Thymus (tissue), 11 donors: ENCODE data around the gene NDUFS2. TPM values are rescaled to one million over a fixed set of nuclear protein-coding genes. Genes with fewer than 3 reads are reported as not detected.

ENCODE experiments used
- DNase-seq, 9 donors: peaks; one replicate each; pipeline ENCODE4 v3.0.0-alpha.2; 2013; ENCODE audit warnings: low spot score in 9 of 9, low read depth in 6 of 9, missing footprints in 1 of 9
- H3K27ac ChIP-seq, 2 donors: one replicate each; pipeline ENCODE4 v1.5.1; 2013; ENCODE audit warnings: control low read depth in 1 of 2, low read depth in 1 of 2, low read length in 1 of 2, mild to moderate bottlenecking in 1 of 2, moderate library complexity in 1 of 2
- H3K27me3 ChIP-seq, 2 donors: one replicate each; pipeline ENCODE4 v1.5.1; 2013; ENCODE audit warnings: low read length in 1 of 2; ENCODE audit not compliant: control insufficient read depth in 2 of 2, insufficient read depth in 1 of 2
- H3K36me3 ChIP-seq, 2 donors: one replicate each; pipeline ENCODE4 v1.5.1; 2013; ENCODE audit warnings: low read length in 1 of 2, mild to moderate bottlenecking in 1 of 2, moderate library complexity in 1 of 2; ENCODE audit not compliant: control insufficient read depth in 2 of 2, insufficient read depth in 2 of 2
- H3K4me1 ChIP-seq, 2 donors: one replicate each; pipeline ENCODE4 v1.5.1; 2013; ENCODE audit warnings: low read length in 2 of 2; ENCODE audit not compliant: control insufficient read depth in 2 of 2, insufficient read depth in 2 of 2
- H3K4me3 ChIP-seq, 2 donors: one replicate each; pipeline ENCODE4 v1.5.1; 2013; ENCODE audit warnings: low read length in 2 of 2, control low read depth in 1 of 2, mild to moderate bottlenecking in 1 of 2
- H3K9me3 ChIP-seq, 2 donors: one replicate each; pipeline ENCODE4 v1.5.1; 2013; ENCODE audit warnings: low read length in 1 of 2, mild to moderate bottlenecking in 1 of 2; ENCODE audit not compliant: control insufficient read depth in 2 of 2, insufficient read depth in 1 of 2
- WGBS: extraction: QIAGEN DNeasy Blood & Tissue Kit; methylation state at CpG from one replicate; pipeline ENCODE4 v1.1.7; 2013; 5-methylcytosine and 5-hydroxymethylcytosine counted together
- polyA plus RNA-seq: library from polyadenylated mRNA; stranded (reverse); fragments of 200-250 nt; gene quantifications from one replicate; pipeline ENCODE4 v1.2.3, GENCODE V29; 2013
- total RNA-seq: library from RNA; stranded (reverse); fragments of 120-200 nt; gene quantifications from one replicate; pipeline ENCODE4 v1.2.4, GENCODE V29; 2013
- donor health status: healthy.

The NDUFS2 gene
- total and polyA plus RNA-seq, 2 donors, result 39.9 to 67.7 TPM

DNA sequence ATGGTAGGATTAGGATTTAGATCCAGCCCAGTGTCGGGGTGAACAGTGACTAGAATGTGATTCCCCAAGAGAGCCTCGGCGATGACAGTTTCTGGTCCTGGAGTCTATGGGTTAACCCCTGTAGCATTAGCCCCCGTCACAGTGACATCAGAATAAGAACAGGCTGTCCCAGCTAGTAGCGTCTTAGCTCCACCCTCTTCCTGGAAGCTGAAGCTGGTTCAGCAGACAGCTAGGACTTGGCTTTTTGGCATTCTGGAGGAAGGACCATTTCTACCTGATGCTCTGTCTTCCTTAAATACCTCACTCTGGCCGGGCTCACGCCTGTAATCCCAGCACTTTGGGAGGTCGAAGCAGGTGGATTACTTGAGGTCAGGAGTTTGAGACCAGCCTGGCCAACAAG lies 5.0 kb downstream of the NDUFS2 start:
- H3K36me3 ChIP-seq, result peaks cover 52 to 63% of the 10 kb centered on the region in 2 donors
- no peak overlapping the region for H3K27ac ChIP-seq
- peaks cover 12 to 13% of the 10 kb centered on the region in 2 donors for H3K4me1 ChIP-seq
- H3K27me3 ChIP-seq, result no peaks in the 10 kb centered on the region
- H3K4me3 ChIP-seq, result no peak overlapping the region
- 94% methylated on average over 8 of the region's 8 CpGs for WGBS
- H3K9me3 ChIP-seq, result no peaks in the 10 kb centered on the region
- DNase-seq, result no peak

DNA sequence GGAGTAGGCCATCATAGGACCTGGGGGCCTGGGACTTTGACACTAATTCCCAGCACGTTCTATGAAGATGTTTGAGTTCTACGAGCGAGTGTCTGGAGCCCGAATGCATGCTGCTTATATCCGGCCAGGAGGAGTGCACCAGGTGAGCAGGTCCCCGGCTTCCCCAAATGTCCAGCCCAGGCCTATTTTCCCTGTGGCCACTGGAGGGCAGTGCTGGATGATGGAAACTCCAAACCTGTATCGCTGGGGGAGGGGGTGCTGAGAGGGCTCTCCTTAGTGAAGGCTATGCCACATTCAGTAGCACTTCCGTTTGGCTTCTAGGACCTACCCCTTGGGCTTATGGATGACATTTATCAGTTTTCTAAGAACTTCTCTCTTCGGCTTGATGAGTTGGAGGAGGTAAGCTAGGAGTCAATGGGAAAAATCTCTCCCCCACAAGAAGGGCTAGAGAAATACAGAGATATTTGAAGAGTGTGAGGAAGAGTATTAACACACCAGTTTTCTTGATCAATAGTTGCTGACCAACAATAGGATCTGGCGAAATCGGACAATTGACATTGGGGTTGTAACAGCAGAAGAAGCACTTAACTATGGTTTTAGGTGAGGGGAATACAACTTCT lies 7.7 kb downstream of the NDUFS2 start:
- peak in 5 of 9 donors; percentile 40 to 78 (median 53) for DNase-seq
- 68% methylated on average over 11 of the region's 11 CpGs for WGBS
- no peaks in the 10 kb centered on the region for H3K27me3 ChIP-seq
- no peaks in the 10 kb centered on the region for H3K9me3 ChIP-seq
- H3K27ac ChIP-seq, result no peak overlapping the region
- peaks cover 0 to 6% of the 10 kb centered on the region in 2 donors for H3K4me1 ChIP-seq
- H3K36me3 ChIP-seq, result peaks cover 72 to 80% of the 10 kb centered on the region in 2 donors
- no peak overlapping the region for H3K4me3 ChIP-seq

DNA sequence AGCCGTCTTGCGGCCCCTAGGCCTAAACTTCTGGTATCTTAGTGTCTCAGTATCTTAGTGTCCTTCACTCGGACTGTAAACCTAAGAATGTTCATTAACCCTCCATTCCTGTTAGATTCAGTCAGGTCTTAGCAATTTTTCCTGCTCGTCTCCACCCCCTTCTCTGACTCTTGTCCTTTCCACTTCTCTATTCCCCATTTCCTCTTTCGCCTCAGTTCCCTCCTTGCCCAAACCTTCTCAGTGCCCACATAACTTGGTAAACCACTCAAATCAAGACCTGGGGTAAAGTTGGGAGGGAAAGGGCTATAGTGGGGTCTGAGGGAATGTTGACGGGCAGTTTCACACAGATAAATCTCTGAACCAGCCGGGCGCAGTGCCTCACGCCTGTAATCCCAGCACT lies 12.2 kb downstream of the NDUFS2 start:
- Histone ChIP-seq H3K4me1 (peaks cover 0 to 31% of the 10 kb centered on the region in 2 donors), H3K4me3 (no peak overlapping the region)
- 97% methylated on average over 9 of the region's 9 CpGs for WGBS

DNA sequence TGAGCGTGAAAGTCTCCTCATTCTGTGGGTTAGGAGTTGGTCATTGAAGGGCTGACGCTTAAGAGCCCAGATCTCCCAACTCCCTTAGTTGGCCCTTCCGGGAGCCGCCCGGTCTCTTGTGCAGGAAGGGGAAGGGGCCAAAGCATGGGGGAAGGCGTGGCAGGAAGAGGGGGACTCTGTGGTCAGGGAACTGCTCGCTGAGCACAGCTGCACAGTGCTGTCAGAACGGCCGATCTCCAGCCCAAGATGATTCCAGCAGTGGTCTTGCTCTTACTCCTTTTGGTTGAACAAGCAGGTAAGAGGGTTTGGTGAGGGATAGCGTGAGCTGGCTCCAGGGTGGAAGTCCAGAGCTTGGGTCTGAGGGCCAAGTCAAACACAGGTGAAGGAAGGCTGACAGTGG lies 12.9 kb downstream of the NDUFS2 start, which contains the start of gene FCER1G:
FCER1G (plus strand) TSS at position 220 of the 400 bp plus-strand sequence; CDS start at position 247, 27 bp downstream.
- H3K27ac ChIP-seq, result peak within 1 kb of the TSS; percentile 22 to 34
- 25% methylated on average over 10 of the region's 10 CpGs for WGBS
- H3K4me3 ChIP-seq, result no peak within 1 kb of the TSS
- H3K4me1 ChIP-seq, result peaks cover 0 to 26% of the 10 kb centered on the region in 2 donors
- no peak for DNase-seq
- no peaks in the 10 kb centered on the region for H3K9me3 ChIP-seq
- peaks cover 42 to 48% of the 10 kb centered on the region in 2 donors for H3K36me3 ChIP-seq
- H3K27me3 ChIP-seq, result no peaks in the 10 kb centered on the region

More for the DNA sequence above, 12.2 kb downstream of the NDUFS2 start:
- Histone ChIP-seq H3K9me3 (no peaks in the 10 kb centered on the region), H3K36me3 (peaks cover 49 to 55% of the 10 kb centered on the region in 2 donors), H3K27ac (no peak overlapping the region), H3K27me3 (no peaks in the 10 kb centered on the region)
- DNase-seq, result no peak

DNA sequence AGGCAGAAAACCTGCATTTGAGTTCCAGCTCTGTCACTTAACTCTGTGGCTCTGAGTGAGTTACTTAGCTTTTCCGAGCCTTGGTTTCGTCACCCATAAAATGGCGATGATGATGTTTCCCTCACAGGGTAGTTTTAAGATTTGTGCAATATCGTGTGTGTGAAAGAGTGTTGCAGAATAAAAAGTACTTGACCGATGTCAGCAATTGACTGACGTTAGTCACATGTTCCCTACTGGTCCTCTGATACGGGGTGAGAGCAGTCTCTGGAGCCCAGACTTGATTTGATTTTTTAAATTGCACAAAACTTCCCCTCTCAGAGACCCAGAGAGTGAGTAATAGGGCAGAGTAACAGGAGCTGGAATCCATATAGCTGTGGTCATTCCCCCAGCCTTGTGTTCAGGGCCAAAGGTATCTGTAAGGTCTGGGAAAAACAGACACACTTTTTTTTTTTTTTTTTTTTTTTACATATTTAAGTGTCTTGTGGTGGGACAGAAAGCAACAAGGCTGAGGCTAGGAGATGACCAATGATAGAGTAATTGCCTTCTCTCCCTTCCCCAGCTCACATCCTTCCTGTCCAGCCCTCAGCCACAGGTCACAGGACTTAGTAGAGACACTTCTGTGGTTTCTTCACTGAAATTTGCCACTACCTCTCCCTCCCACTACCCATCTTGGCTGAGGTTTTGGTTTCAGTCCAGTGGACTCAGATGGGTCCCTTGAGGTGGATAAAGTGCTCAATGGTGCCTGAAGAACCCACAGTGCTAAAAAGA lies 15.0 kb downstream of the NDUFS2 start:
- 85% methylated on average over 7 of the region's 7 CpGs for WGBS
- DNase-seq, result no peak
- H3K4me1 ChIP-seq, result peaks cover 0 to 26% of the 10 kb centered on the region in 2 donors
- H3K36me3 ChIP-seq, result peaks cover 24 to 28% of the 10 kb centered on the region in 2 donors
- H3K27ac ChIP-seq, result peak overlapping the region in 1 of 2 donors; percentile 6
- no peaks in the 10 kb centered on the region for H3K27me3 ChIP-seq
- no peaks in the 10 kb centered on the region for H3K9me3 ChIP-seq
- H3K4me3 ChIP-seq, result no peak overlapping the region

DNA sequence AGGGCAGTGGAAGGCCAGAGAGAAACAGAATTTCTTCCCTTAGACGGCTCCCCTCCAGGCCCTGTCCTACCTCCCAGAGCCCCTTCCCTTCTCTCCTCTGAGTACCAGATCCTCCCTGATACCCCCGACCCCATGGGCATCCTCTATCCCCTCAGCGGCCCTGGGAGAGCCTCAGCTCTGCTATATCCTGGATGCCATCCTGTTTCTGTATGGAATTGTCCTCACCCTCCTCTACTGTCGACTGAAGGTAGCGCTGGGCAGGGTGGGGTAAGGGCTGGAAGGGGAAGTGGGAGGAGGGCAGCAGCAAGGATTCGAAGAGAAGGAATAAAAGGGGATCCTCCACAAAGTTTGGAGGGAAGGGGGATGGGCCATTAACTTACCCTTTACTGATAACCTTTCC lies 15.7 kb downstream of the NDUFS2 start:
- Histone ChIP-seq H3K9me3 (no peaks in the 10 kb centered on the region), H3K27me3 (no peaks in the 10 kb centered on the region), H3K4me1 (peaks cover 0 to 26% of the 10 kb centered on the region in 2 donors), H3K27ac (peak overlapping the region; percentile 6 to 79), H3K36me3 (peaks cover 17 to 22% of the 10 kb centered on the region in 2 donors), H3K4me3 (no peak overlapping the region)
- no peak for DNase-seq
- WGBS, result 78% methylated on average over 6 of the region's 6 CpGs

DNA sequence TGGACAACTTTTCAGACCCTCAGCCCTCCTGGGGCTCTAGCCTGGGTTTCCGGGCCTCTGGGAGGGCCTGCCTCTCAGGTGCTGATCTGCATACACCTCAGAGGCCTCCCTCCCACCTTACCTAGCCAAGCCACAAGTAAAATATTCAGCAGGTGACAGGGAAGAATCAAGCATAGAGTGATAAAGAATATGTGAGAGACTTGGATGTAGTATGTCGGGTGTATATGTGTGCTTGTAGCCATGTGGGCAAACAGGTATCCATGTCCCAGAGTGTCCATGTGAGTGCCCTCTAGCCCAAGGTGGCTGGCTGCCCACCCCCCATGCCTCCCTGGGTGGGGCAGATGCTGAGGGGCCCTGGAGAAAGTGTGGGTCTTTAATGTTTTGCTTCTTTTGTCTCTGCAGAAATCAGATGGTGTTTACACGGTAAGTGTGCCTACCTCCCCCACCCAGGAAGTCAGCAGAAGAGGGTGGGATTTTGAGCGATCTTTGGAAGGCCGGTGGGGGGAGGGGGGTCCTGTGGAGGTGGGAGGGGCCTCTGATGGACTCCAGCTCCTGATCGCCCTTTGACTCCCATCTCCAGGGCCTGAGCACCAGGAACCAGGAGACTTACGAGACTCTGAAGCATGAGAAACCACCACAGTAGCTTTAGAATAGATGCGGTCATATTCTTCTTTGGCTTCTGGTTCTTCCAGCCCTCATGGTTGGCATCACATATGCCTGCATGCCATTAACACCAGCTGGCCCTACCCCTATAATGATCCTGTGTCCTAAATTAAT lies 16.3 kb downstream of the NDUFS2 start:
- WGBS, result 78% methylated on average over 8 of the region's 8 CpGs
- H3K27me3 ChIP-seq, result no peaks in the 10 kb centered on the region
- H3K27ac ChIP-seq, result peak overlapping the region; percentile 37 to 79
- H3K36me3 ChIP-seq, result peaks cover 10 to 16% of the 10 kb centered on the region in 2 donors
- H3K4me3 ChIP-seq, result no peak overlapping the region
- peaks cover 0 to 26% of the 10 kb centered on the region in 2 donors for H3K4me1 ChIP-seq
- DNase-seq, result peak in 1 of 9 donors; percentile 50
- no peaks in the 10 kb centered on the region for H3K9me3 ChIP-seq

DNA sequence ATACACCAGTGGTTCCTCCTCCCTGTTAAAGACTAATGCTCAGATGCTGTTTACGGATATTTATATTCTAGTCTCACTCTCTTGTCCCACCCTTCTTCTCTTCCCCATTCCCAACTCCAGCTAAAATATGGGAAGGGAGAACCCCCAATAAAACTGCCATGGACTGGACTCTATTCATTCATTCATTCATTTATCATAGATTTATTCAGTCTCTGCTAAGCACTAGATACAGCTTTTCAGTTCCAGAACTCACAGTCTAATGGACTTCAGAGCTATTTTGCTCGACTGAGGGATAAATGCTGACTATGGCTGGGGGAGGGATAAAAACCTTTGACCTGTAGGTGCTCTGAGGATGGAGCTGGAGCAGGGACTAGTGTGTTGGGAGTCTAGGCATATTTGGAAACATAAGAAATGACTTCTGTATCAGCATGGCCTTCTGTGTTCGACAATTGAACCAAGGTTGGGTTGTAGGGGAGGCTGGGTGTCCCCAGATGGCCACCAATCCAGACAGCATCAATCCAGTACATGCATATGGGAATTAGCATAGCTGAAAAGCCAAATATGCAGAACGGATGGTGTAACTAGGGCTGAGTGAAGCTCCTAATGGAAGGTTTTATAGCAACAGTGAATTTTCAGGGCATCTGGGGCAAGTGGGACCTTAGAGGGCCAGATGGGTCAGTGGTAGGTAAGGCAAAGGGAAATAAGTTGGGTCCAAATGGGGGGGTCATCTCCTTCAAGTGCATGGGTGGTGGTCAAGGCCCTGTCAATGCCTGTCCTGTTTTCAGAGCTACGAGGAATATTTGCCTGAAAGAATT lies 17.1 kb downstream of the NDUFS2 start:
- peak overlapping the region in 1 of 2 donors; percentile 37 for H3K27ac ChIP-seq
- peaks cover 0 to 26% of the 10 kb centered on the region in 2 donors for H3K4me1 ChIP-seq
- no peak for DNase-seq

More for the DNA sequence above, 17.1 kb downstream of the NDUFS2 start:
- peaks cover 2 to 8% of the 10 kb centered on the region in 2 donors for H3K36me3 ChIP-seq
- 94% methylated on average over 5 of the region's 5 CpGs for WGBS
- no peaks in the 10 kb centered on the region for H3K27me3 ChIP-seq
- no peaks in the 10 kb centered on the region for H3K9me3 ChIP-seq
- no peak overlapping the region for H3K4me3 ChIP-seq
